ENCODE results near the gene DLGAP1.

GRCh38 chr18:3690764-3691066 lies 764.4 kb downstream of the DLGAP1 start:
- TF ChIP-seq CTCF (IDR thresholded peaks at IDR 0.05) (no peak), POLR2A (IDR thresholded peaks at IDR 0.05) (no peak)

Measured in breast epithelium (tissue), 3 donors.